GM13976 (cell line): Measurements from ENCODE around the gene IQCM.

Experiments used
- DNase-seq: peaks from one replicate; pipeline ENCODE4 v3.0.0; 2012; ENCODE audit warnings: low spot score
- in situ Hi-C: fragments of 300-500 bp; cut with MboI; formaldehyde crosslinking; loops from one replicate; pipeline ENCODE4 v1.12.0; 2022; ENCODE audit warnings: low sequenced_read_pairs, mixed read lengths, inconsistent platforms; ENCODE audit not compliant: unreplicated experiment
- TF ChIP-seq, protein P1 (sequence below): IDR thresholded peaks from 2 replicates; pipeline ENCODE4 v1.5.1; 2012; ENCODE audit warnings: borderline replicate concordance, mild to moderate bottlenecking; ENCODE audit not compliant: insufficient read depth; ENCODE audit errors: extremely low read depth, missing control alignments, control extremely low read depth

The IQCM gene, protein sequence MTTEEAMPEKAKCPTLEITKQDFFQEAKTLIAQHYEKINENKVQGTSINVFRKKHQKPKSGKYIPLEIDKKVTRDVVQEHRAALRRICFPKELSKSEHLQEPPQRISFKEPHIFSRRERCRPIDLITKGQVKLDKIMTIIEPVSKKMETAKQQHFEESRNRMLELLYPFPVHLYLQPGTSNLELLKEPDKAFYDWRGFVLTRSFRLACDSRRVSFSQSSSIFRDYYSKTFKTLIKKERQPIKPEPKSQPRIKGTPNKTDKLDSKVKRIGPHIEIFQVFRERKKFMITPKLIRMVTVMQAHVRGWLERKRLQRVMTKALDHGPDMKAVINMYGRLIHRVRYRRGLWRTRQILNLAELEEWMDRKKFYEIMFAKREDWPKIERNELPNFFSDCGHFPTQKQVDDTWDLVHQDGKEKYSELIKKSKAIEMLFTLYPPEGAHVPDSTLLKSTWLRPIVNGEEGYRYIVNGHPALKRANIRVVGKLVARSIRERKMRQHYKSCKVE

DNA sequence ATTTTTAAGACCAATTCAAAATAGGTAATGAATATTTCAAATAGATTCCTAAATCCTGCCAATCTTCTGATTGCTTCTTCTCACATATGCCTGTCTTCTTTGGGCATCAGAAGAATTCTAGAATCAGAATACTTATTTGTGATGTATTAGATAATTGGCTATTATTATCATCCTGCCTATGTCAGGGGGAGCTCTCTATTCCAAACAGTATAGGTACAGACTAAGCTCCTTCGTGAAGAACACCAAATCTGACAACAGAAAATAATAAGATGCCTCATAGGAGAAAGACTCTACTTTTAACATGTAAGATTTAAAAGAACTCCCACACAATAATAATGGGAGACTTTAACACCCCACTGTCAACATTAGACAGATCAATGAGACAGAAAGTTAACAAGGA lies at the start of gene IQCM:
Gene IQCM (minus strand): TSS at position 101 of the 400 bp plus-strand sequence. CDS start 73,152 bp downstream, outside the sequence.
- in situ Hi-C loops = no loop called here
- TF ChIP-seq, protein P1, sequence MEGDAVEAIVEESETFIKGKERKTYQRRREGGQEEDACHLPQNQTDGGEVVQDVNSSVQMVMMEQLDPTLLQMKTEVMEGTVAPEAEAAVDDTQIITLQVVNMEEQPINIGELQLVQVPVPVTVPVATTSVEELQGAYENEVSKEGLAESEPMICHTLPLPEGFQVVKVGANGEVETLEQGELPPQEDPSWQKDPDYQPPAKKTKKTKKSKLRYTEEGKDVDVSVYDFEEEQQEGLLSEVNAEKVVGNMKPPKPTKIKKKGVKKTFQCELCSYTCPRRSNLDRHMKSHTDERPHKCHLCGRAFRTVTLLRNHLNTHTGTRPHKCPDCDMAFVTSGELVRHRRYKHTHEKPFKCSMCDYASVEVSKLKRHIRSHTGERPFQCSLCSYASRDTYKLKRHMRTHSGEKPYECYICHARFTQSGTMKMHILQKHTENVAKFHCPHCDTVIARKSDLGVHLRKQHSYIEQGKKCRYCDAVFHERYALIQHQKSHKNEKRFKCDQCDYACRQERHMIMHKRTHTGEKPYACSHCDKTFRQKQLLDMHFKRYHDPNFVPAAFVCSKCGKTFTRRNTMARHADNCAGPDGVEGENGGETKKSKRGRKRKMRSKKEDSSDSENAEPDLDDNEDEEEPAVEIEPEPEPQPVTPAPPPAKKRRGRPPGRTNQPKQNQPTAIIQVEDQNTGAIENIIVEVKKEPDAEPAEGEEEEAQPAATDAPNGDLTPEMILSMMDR = no peak

DNA sequence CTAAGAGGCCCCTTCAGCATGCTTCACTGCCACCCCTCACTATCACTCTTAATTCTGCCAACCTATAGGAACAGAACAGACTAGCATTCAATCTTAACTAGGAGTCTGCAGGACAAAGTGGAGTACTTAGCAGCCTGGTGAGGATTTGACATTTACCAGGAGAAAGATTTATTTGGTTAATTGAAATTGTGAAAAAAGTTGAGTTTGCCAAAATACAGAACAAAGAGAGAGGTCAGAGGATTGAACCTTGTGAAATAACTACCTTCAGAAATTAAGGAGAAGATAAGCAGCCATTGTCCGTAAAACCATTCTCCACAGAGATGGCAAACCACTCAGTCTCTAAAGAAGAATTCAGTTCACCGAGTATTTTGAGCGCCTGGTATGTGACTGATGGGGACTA lies 41.8 kb upstream of the IQCM start:
- TF ChIP-seq, protein P1 = no peak
- in situ Hi-C loops = no loop called here

More for the DNA sequence above, at the start of gene IQCM:
- DNase-seq = no peak

DNA sequence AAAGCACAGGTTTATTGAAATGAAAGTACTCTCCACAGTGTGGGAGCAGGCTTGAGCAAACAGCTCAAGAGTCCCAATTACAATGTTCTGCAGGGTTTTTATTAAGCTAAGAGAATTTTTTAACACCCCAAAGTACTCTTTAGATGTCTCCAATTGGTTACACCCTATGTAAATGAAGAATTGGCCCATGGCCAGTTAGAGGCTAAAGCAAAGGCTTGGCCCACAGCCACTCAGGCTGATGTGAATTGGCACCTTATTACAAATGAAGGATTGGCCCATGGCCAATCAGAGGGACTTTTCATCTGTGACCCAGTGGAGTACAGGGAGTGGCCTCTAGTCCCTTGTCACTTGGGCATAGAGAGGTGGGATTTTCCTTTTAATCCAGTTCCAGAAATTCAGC lies 30.1 kb upstream of the IQCM start:
- no peak for DNase-seq
- in situ Hi-C loops = no loop called here
- TF ChIP-seq, protein P1 = no peak

More for the DNA sequence above, 41.8 kb upstream of the IQCM start:
- no peak for DNase-seq

DNA sequence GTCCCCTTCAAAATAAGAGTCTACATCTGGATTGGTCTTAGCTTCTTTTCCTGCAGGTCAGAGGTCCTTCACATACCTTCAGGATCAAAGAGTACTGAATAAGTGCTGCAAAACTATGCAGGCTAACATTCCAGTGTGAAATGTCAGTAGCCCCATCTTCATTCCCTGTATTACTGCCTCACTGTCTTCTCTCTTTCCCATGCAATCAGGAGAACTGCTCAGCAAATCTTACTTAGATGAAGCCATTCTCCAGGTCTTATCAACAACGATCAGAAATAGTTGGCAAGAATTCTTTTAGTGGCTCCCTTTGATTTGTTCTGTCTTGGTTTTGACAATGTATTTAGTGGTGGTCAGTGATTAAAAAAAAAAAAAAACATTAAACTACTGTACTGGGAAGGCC lies 26.0 kb upstream of the IQCM start:
- in situ Hi-C loops = no loop called here
- TF ChIP-seq, protein P1 = no peak

DNA sequence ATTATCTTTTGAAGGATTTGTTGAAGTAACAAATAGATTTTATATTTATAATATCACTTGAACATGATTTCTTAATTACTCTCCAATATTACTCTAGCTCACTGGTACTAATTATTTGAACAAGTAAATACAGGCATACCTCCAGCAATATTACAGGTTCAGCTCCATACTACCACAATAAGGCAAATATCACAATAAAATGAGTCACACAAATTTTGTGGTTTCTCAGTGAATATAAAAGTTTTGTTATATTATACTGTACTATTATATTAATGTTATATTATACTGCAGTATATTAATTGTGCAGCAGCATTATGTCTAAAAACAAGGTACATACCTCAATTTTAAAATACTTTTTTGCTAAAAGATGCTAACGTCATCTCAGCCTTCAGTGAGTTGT lies 22.4 kb upstream of the IQCM start:
- TF ChIP-seq, protein P1 = no peak
- in situ Hi-C loops = no loop called here
- no peak for DNase-seq

More for the DNA sequence above, 26.0 kb upstream of the IQCM start:
- no peak for DNase-seq

DNA sequence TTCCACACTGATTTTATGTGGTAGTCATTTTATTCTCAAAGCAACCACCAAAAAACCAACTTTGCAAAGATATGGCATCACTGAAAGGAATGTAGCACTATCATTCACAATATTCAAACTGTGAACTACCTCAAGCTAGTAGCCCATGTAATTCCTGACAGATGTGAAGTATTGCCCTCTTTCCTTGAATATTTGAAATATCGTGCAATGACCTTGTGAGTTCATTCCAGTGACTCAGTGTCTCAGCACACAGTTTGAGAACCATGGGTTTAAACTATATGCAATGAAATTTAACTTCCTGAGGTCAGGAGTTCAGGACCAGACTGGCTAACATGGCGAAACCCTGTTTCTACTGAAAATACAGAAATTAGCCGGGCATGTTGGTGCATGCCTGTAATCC lies 20.9 kb upstream of the IQCM start:
- TF ChIP-seq, protein P1 = no peak
- no peak for DNase-seq
- in situ Hi-C loops = no loop called here
